SK-N-SH (cell line): ENCODE measurements around the gene DYRK3.

Experiments used
- CTCF ChIP-seq: fragments of 200-600 bp; sonication (generic); IDR thresholded peaks from 2 replicates; pipeline ENCODE4 v1.6.1; 2017; ENCODE audit warnings: antibody characterized with exemption, mild to moderate bottlenecking, moderate library complexity
- FOXJ3 ChIP-seq: sonication (generic); formaldehyde crosslinking; IDR thresholded peaks from 2 replicates; pipeline ENCODE4 v1.5.1; 2020; ENCODE audit warnings: mild to moderate bottlenecking, missing genetic modification reagents
- GATA2 ChIP-seq: sonication (generic); formaldehyde crosslinking; IDR thresholded peaks from 2 replicates; pipeline ENCODE4 v1.5.0; 2020; ENCODE audit warnings: mild to moderate bottlenecking, missing genetic modification reagents
- MXI1 ChIP-seq: IDR thresholded peaks from 2 replicates; pipeline ENCODE4 v1.6.1; 2012; ENCODE audit warnings: mild to moderate bottlenecking, low read depth, low read length, improper control_type of control experiment
- RAD21 ChIP-seq: IDR thresholded peaks from 2 replicates; pipeline ENCODE4 v1.6.1; 2012; ENCODE audit warnings: mild to moderate bottlenecking, low read length
- RCOR1 ChIP-seq: fragments of 150-350 bp; IDR thresholded peaks from 2 replicates; pipeline ENCODE4 v1.6.1; 2017; ENCODE audit warnings: antibody characterized with exemption, low read length
- SIN3A ChIP-seq: IDR thresholded peaks from 2 replicates; pipeline ENCODE4 v1.6.1; 2012; ENCODE audit warnings: low read depth, mild to moderate bottlenecking, low read length, moderate library complexity, borderline replicate concordance
- USF2 ChIP-seq: fragments of 150-350 bp; IDR thresholded peaks from 2 replicates; pipeline ENCODE4 v1.6.1; 2017; ENCODE audit warnings: antibody characterized with exemption, low read length, low read depth, borderline replicate concordance
- TF ChIP-seq, protein P1 (sequence below): IDR thresholded peaks from 2 replicates; pipeline ENCODE4 v1.4.0; 2012; ENCODE audit warnings: low read depth, borderline replicate concordance
- TF ChIP-seq, protein P2 (sequence below): IDR thresholded peaks from 2 replicates; pipeline ENCODE4 v1.4.0; 2012; ENCODE audit warnings: low read depth

DNA sequence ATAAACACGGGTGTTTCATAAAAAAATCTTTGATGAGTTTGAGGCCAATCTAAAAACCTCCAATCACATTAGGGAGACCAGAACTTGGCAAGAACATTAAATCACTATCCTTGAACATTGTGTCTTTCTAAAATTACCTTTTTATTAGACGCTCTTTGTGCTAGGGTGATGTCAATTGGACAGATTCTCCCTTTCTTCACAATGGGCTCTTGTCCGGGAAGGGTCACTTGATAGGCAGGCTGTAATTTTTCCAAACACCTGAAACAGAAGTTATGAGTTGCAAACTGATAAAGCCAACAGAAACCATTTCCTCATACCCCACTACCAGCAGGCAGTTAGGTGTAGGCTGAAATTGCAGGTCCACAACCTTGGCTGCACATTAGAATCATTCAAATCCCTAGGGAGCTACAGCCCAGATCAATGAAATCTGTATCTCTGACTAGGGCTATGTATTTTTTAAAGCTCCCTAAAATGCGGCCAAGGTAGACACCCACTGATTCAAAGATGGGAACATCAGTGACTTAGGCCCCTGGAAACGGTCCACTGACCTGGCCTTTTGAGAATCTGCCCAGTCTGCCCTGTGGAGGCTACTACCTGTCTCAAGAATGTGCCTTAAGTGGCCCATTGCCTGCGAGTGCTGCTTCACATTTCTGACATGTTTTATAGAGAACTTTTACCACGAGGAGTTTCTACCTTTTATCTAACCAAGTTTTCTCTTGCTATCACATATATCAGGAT, 39.6 kb upstream of the DYRK3 start:
- no peak for TF ChIP-seq CTCF
- no peak for TF ChIP-seq RCOR1
- TF ChIP-seq USF2: no peak
- TF ChIP-seq GATA2: no peak
- no peak for TF ChIP-seq MXI1
- TF ChIP-seq, protein P1, sequence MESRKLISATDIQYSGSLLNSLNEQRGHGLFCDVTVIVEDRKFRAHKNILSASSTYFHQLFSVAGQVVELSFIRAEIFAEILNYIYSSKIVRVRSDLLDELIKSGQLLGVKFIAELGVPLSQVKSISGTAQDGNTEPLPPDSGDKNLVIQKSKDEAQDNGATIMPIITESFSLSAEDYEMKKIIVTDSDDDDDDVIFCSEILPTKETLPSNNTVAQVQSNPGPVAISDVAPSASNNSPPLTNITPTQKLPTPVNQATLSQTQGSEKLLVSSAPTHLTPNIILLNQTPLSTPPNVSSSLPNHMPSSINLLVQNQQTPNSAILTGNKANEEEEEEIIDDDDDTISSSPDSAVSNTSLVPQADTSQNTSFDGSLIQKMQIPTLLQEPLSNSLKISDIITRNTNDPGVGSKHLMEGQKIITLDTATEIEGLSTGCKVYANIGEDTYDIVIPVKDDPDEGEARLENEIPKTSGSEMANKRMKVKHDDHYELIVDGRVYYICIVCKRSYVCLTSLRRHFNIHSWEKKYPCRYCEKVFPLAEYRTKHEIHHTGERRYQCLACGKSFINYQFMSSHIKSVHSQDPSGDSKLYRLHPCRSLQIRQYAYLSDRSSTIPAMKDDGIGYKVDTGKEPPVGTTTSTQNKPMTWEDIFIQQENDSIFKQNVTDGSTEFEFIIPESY: no peak
- TF ChIP-seq, protein P2, sequence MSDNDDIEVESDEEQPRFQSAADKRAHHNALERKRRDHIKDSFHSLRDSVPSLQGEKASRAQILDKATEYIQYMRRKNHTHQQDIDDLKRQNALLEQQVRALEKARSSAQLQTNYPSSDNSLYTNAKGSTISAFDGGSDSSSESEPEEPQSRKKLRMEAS: no peak
- TF ChIP-seq SIN3A: no peak
- TF ChIP-seq FOXJ3 (CRISPR knock-in tag): no peak
- no peak for TF ChIP-seq RAD21
